ENCODE measurements around the gene SUFU. TPM values are rescaled to one million over a fixed set of nuclear protein-coding genes. Genes with fewer than 3 reads are reported as not detected.

SUFU gene
- total RNA-seq, 4 donors from 2014 or later: 5.3 to 10.0 (median 8.6) TPM

DNA sequence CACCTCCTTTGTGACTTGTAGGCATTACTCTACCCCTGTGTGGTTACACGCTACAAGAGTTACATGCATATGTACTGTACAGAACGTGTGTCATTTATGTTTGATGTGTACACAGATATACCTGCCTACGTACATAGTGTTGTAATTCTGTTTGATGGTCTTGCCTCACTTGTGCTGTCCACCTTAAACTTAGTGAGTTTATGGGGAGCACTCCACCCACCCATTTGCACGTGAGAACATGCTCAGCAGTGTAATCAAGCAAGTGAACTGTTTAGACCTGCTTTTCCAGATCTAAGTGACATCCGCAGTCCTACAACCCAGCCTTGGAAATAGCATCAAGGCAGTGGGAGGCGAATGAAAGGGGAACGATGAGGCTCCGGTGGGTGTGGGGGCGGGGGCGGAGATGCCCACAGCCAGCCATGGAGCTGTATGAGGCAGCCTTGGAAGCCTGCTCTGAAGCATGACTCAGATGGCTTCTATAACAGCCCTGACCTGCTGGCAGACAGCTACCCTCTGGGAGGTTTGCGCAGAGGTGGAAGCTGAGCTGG, 52.1 kb downstream of the SUFU start:
- peaks cover 0 to 17% of the 10 kb centered on the region in 2 donors for H3K36me3 ChIP-seq
- H3K4me1 ChIP-seq: peaks cover 0 to 6% (median 0%) of the 10 kb centered on the region in 3 donors
- no peak for TF ChIP-seq POLR2A (IDR thresholded peaks at IDR 0.05)
- TF ChIP-seq POLR2AphosphoS5 (IDR thresholded peaks at IDR 0.05): no peak
- TF ChIP-seq, protein P1, sequence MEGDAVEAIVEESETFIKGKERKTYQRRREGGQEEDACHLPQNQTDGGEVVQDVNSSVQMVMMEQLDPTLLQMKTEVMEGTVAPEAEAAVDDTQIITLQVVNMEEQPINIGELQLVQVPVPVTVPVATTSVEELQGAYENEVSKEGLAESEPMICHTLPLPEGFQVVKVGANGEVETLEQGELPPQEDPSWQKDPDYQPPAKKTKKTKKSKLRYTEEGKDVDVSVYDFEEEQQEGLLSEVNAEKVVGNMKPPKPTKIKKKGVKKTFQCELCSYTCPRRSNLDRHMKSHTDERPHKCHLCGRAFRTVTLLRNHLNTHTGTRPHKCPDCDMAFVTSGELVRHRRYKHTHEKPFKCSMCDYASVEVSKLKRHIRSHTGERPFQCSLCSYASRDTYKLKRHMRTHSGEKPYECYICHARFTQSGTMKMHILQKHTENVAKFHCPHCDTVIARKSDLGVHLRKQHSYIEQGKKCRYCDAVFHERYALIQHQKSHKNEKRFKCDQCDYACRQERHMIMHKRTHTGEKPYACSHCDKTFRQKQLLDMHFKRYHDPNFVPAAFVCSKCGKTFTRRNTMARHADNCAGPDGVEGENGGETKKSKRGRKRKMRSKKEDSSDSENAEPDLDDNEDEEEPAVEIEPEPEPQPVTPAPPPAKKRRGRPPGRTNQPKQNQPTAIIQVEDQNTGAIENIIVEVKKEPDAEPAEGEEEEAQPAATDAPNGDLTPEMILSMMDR (IDR thresholded peaks at IDR 0.05): no peak
- no peak for TF ChIP-seq EP300 (IDR thresholded peaks at IDR 0.05)
- no peak for ATAC-seq
- no peak overlapping the region for H3K4me3 ChIP-seq
- 79 to 86% methylated on average over 2 to 4 of the region's 11 CpGs for WGBS, 2 donors (ENCODE audit: low coverage in 1 of 2)
- H3K27ac ChIP-seq: no peak overlapping the region
- no peaks in the 10 kb centered on the region for H3K27me3 ChIP-seq
- H3K9me3 ChIP-seq: no peaks in the 10 kb centered on the region

DNA sequence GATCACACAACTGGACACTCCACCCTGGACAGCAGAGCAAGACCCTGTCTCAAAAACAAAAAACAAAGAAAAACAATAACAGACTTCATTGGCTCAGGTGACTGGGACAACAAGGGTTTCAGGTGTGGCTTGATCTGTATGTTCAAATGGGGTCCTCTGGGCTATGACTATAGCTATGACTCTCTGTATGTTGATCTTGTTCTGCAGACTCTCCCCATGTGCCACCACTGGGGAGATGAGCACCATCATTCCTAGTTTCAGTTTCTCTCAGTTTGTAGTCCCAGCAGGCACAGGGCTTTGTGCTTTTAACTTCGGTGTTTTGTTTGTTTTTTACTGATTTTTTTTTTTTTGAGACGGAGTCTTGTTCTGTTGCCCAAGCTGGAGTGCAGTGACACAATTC, 53.8 kb downstream of the SUFU start:
- WGBS, 2 donors (ENCODE audit: low coverage in 1 of 2): 84 to 92% methylated on average over 2 of the region's 2 CpGs

DNA sequence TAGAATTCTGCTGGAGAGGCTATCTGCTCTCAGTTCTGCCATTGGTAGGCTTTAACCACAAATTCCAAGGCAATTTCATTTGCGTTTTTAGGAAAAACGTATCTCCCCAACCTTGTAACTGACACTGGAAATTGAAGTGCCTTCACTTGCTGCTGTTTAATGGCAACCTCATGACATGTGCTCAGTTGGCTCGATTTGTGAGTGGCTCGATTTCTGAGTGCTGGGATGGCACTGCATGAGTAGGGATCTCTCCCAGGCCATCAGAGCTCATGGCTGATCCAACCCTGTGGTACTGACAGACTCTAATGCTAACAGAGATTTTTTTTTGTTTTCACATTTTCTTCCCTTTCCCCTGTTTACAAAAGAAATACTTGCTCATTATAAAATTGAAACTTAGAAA, 56.0 kb downstream of the SUFU start:
- H3K27ac ChIP-seq: no peak overlapping the region
- H3K9me3 ChIP-seq: no peaks in the 10 kb centered on the region
- peaks cover 0 to 9% of the 10 kb centered on the region in 2 donors for H3K36me3 ChIP-seq
- no peak overlapping the region for H3K4me3 ChIP-seq
- H3K27me3 ChIP-seq: no peaks in the 10 kb centered on the region
- no peak for ATAC-seq
- WGBS, 2 donors (ENCODE audit: low coverage in 1 of 2): 80 to 81% methylated on average over 4 of the region's 4 CpGs
- TF ChIP-seq, protein P1 (IDR thresholded peaks at IDR 0.05): no peak
- TF ChIP-seq POLR2A (IDR thresholded peaks at IDR 0.05): no peak
- no peak for TF ChIP-seq EP300 (IDR thresholded peaks at IDR 0.05)
- TF ChIP-seq POLR2AphosphoS5 (IDR thresholded peaks at IDR 0.05): no peak
- H3K4me1 ChIP-seq: peaks cover 0 to 6% (median 0%) of the 10 kb centered on the region in 3 donors

More for the DNA sequence above, 53.8 kb downstream of the SUFU start:
- Histone ChIP-seq H3K36me3 (peaks cover 0 to 2% of the 10 kb centered on the region in 2 donors), H3K4me1 (peaks cover 0 to 6% (median 0%) of the 10 kb centered on the region in 3 donors), H3K4me3 (no peak overlapping the region), H3K27me3 (no peaks in the 10 kb centered on the region), H3K9me3 (no peaks in the 10 kb centered on the region), H3K27ac (no peak overlapping the region)
- ATAC-seq: no peak
- TF ChIP-seq, protein P1 (IDR thresholded peaks at IDR 0.05): no peak
- TF ChIP-seq POLR2AphosphoS5 (IDR thresholded peaks at IDR 0.05) (no peak), EP300 (IDR thresholded peaks at IDR 0.05) (no peak), POLR2A (IDR thresholded peaks at IDR 0.05) (no peak)

DNA sequence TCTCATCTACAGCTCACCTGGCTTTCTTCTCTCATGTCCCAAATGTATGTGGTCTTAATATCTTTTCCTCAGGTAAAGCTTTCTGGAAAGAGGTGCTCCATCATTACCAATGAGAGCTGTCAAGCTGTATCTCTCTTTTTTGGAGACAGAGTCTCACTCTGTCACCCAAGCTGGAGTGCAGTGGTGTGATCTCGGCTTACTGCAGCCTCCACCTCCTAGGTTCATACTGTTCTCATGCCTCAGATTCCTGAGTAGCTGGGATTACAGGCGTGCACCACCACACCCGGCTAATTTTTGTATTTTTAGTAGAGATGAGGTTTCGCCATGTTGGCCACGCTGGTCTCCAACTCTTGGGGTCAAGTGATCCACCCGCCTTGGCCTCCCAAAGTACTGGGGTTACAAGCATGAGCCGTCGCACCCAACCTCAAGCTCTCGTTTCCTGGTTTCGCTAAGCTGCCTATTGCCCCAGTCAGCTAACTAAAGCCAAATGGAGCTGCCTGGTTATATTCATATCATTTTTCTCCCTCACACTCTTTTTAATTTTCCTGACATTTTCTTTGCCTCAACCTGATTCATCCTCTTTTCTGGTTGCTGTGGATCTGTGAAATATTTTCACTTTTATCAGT, 60.5 kb downstream of the SUFU start:
- Histone ChIP-seq H3K4me3 (no peak overlapping the region), H3K9me3 (no peaks in the 10 kb centered on the region), H3K4me1 (no peaks in the 10 kb centered on the region), H3K36me3 (peaks cover 0 to 9% of the 10 kb centered on the region in 2 donors), H3K27me3 (no peaks in the 10 kb centered on the region), H3K27ac (no peak overlapping the region)
- ATAC-seq: no peak
- TF ChIP-seq, protein P1 (IDR thresholded peaks at IDR 0.05): no peak
- TF ChIP-seq EP300 (IDR thresholded peaks at IDR 0.05): no peak
- no peak for TF ChIP-seq POLR2A (IDR thresholded peaks at IDR 0.05)
- no peak for TF ChIP-seq POLR2AphosphoS5 (IDR thresholded peaks at IDR 0.05)
- 86% methylated on average over 8 of the region's 10 CpGs; no CpG with 5 or more reads in 1 of the 2 donors for WGBS, 2 donors (ENCODE audit: low coverage in 1 of 2)

DNA sequence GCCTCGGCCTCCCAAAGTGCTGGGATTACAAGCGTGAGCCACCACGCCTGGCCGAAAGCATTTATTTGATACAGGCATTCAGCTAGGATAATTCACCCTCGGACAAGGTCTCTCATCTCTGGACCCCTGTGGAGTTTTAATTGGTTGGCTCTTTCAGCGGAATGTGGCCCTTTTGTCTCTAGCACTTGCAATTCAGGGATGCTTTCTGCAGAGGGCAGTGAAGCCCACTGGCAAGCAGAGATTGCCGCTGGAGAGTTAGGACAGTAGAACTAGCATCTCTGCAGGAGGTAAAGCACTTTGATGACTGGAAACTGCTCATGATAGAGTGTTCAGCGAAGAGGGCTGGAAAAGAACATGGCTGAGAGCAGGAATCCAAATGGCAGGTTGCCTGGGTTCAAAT, 62.0 kb downstream of the SUFU start:
- no peak for ATAC-seq

More for the DNA sequence above, 62.0 kb downstream of the SUFU start:
- Histone ChIP-seq H3K27me3 (no peaks in the 10 kb centered on the region), H3K4me3 (no peak overlapping the region), H3K36me3 (peaks cover 0 to 9% of the 10 kb centered on the region in 2 donors), H3K27ac (no peak overlapping the region), H3K4me1 (no peaks in the 10 kb centered on the region), H3K9me3 (no peaks in the 10 kb centered on the region)
- TF ChIP-seq EP300 (IDR thresholded peaks at IDR 0.05): no peak
- no peak for TF ChIP-seq POLR2A (IDR thresholded peaks at IDR 0.05)
- TF ChIP-seq POLR2AphosphoS5 (IDR thresholded peaks at IDR 0.05): no peak
- TF ChIP-seq, protein P1 (IDR thresholded peaks at IDR 0.05): no peak
- 71 to 87% methylated on average over 3 to 6 of the region's 8 CpGs for WGBS, 2 donors (ENCODE audit: low coverage in 1 of 2)

Measured in gastroesophageal sphincter (tissue), 4 donors.